ENCODE data around the gene SERINC1.
A peak's percentile ranks its signal among the peaks of the same experiment; 100 is the strongest.

Gene SERINC1

DNA sequence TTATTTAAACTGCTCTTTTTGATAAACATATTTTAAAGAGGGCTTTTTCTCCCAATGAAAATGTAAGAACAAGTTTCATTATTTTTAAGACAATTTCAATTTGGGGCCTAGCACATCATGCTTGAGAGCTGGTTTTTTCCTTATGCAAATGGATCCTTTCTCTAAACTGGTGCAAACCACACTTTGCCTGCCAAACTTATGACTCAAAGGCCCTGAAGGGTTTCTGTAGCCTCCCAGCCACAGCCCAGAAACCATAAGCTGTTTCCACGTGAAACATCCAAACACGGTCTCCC is 72.6 kb downstream of the SERINC1 start:
- ATAC-seq (replicated peaks), result no peak
- H3K36me3 Mint-ChIP-seq, result peaks cover 0 to 3% of the 10 kb centered on the region in 2 donors
- H3K9me3 Mint-ChIP-seq, result no peaks in the 10 kb centered on the region
- H3K4me3 Mint-ChIP-seq, result peak overlapping the region; percentile 97 to 99
- no peak for DNase-seq
- peaks cover 7 to 11% of the 10 kb centered on the region in 2 donors for H3K4me1 Mint-ChIP-seq
- peaks cover 0 to 2% of the 10 kb centered on the region in 2 donors for H3K27me3 Mint-ChIP-seq
- peak overlapping the region; percentile 65 for H3K27ac Mint-ChIP-seq

DNA sequence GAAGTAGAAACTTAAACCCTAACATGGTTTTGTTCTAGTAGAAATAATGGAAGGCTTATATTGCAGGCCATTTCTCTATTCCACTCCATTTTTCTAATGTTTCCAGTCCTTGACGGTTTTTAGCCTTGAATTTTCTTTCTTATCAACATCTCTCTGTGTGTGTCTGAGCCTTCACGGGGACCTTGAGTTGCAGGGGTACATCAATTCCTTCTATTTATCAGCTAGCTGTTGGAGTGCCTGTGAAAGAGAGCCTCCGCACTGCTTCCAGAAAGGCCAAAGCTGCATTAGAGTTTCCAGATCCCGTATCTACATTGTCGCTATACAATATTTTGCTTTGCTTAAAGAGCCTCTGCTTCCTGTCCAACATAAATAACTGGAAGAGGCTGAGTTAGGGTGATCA is 77.6 kb downstream of the SERINC1 start:
- no peaks in the 10 kb centered on the region for H3K36me3 Mint-ChIP-seq
- no peaks in the 10 kb centered on the region for H3K4me1 Mint-ChIP-seq
- peaks cover 10% of the 10 kb centered on the region in 2 donors for H3K27me3 Mint-ChIP-seq
- ATAC-seq (replicated peaks) (no peak), DNase-seq (no peak)
- H3K4me3 Mint-ChIP-seq, result no peak overlapping the region
- no peak overlapping the region for H3K27ac Mint-ChIP-seq
- no peaks in the 10 kb centered on the region for H3K9me3 Mint-ChIP-seq

- ATAC-seq (replicated peaks) (no peak), DNase-seq (no peak)
- H3K36me3 Mint-ChIP-seq, result no peaks in the 10 kb centered on the region
- no peaks in the 10 kb centered on the region for H3K9me3 Mint-ChIP-seq
- H3K4me3 Mint-ChIP-seq, result no peak overlapping the region
- H3K4me1 Mint-ChIP-seq, result no peaks in the 10 kb centered on the region
- H3K27ac Mint-ChIP-seq, result no peak overlapping the region
- H3K27me3 Mint-ChIP-seq, result peaks cover 10 to 11% of the 10 kb centered on the region in 2 donors
Measured at GRCh38 chr6:122393351-122393896, 78.2 kb downstream of the SERINC1 start.

All from stimulated activated naive B cell treated with anti-CD40 and anti-IgM and Interleukin-4, amounts not matched to agents 10 μg/mL and 1 μg/mL and 100 μg/mL, for 72 hours (primary cell).